Transverse colon (tissue), 4 donors: ENCODE measurements around the gene PTPRJ. TPM values are rescaled to one million over a fixed set of nuclear protein-coding genes. Genes with fewer than 3 reads are reported as not detected.
"Not testable (repeated sequence)": the region's sequence is repeated elsewhere in the genome, so short reads cannot be mapped to it uniquely, and the experiment has no call there.

ENCODE experiments used
- DNase-seq: peaks from one replicate; pipeline ENCODE4 v3.0.0-alpha.2; 2019
- H3K27ac ChIP-seq, 4 donors: fragments of 200-600 bp; sonication (generic); 2 replicates each; pipeline ENCODE4 v1.5.1; 2016 to 2018; ENCODE audit warnings: inconsistent platforms in 4 of 4
- H3K27me3 ChIP-seq: fragments of 200-600 bp; sonication (generic); 2 replicates; pipeline ENCODE4 v1.5.1; 2017; ENCODE audit warnings: inconsistent platforms
- H3K36me3 ChIP-seq, 4 donors: fragments of 200-600 bp; sonication (generic); 2 replicates each; pipeline ENCODE4 v1.5.1; 2017 to 2019; ENCODE audit warnings: inconsistent platforms in 4 of 4
- H3K4me1 ChIP-seq, 4 donors: fragments of 200-600 bp; sonication (generic); 2 replicates each; pipeline ENCODE4 v1.5.1; 2017 to 2020; ENCODE audit warnings: inconsistent platforms in 4 of 4
- H3K4me3 ChIP-seq, 4 donors: fragments of 200-600 bp; sonication (generic); 1 replicate in 1 of 4; 2 replicates in 3 of 4; pipeline versions ENCODE4 v1.5.1 to v1.6.1; 2017 to 2019; ENCODE audit warnings: inconsistent platforms in 4 of 4
- H3K9me3 ChIP-seq, 2 donors: fragments of 200-600 bp; sonication (generic); 2 replicates each; pipeline ENCODE4 v1.5.1; 2017 to 2019; ENCODE audit warnings: inconsistent platforms in 2 of 2
- CTCF ChIP-seq, 5 experiments: fragments of 200-600 bp in 3 of 5; fragments of 450-650 bp in 2 of 5; sonication (generic) in 3 of 5; IDR thresholded peaks; 1 replicate in 2 of 5; 2 replicates in 3 of 5; pipeline ENCODE4 v1.5.1; 2016 to 2017; ENCODE audit warnings: antibody characterized with exemption in 5 of 5, inconsistent platforms in 3 of 5, mild to moderate bottlenecking in 2 of 5, moderate library complexity in 1 of 5
- EP300 ChIP-seq: sonication (generic); formaldehyde crosslinking; IDR thresholded peaks from one replicate; pipeline ENCODE4 v1.6.1; 2017; ENCODE audit warnings: antibody characterized with exemption, low read depth
- POLR2A ChIP-seq: fragments of 450-650 bp; IDR thresholded peaks from one replicate; pipeline ENCODE4 v1.6.1; 2016; ENCODE audit warnings: antibody characterized with exemption, mild to moderate bottlenecking, moderate library complexity
- POLR2AphosphoS5 ChIP-seq, 3 donors: sonication (generic); formaldehyde crosslinking; IDR thresholded peaks; one replicate each; pipeline ENCODE4 v1.6.1; 2016; ENCODE audit warnings: antibody characterized with exemption in 3 of 3
- WGBS, 2 donors: methylation state at CpG; one replicate each; pipeline ENCODE4 v1.1.5; 2018; ENCODE audit warnings: low coverage in 1 of 2; 5-methylcytosine and 5-hydroxymethylcytosine counted together
- in situ Hi-C, 4 donors: fragments of 200-750 bp; cut with MboI; loops; one replicate each; pipeline versions ENCODE4 v1.15.0 to v1.15.1; 2017; ENCODE audit warnings: low sequenced_read_pairs in 3 of 4, low pct_ligation_motif_present in 1 of 4, low pct_unique_long_range_greater_than_20kb in 1 of 4
- intact Hi-C: fragments of 100-400 bp; cut with DNase I; formaldehyde crosslinking; loops from one replicate; pipeline ENCODE4 v1.15.1; 2023; ENCODE audit warnings: low total_unique reads
- total RNA-seq, 4 donors: library from RNA; depleted of rRNA; stranded (reverse); fragments of >200 nt; gene quantifications; one replicate each; pipeline ENCODE4 v1.1.0, GENCODE V29; 2016

Gene PTPRJ
- total RNA-seq, 4 donors from 2014 or later = 25.3 to 40.8 (median 31.7) TPM

DNA sequence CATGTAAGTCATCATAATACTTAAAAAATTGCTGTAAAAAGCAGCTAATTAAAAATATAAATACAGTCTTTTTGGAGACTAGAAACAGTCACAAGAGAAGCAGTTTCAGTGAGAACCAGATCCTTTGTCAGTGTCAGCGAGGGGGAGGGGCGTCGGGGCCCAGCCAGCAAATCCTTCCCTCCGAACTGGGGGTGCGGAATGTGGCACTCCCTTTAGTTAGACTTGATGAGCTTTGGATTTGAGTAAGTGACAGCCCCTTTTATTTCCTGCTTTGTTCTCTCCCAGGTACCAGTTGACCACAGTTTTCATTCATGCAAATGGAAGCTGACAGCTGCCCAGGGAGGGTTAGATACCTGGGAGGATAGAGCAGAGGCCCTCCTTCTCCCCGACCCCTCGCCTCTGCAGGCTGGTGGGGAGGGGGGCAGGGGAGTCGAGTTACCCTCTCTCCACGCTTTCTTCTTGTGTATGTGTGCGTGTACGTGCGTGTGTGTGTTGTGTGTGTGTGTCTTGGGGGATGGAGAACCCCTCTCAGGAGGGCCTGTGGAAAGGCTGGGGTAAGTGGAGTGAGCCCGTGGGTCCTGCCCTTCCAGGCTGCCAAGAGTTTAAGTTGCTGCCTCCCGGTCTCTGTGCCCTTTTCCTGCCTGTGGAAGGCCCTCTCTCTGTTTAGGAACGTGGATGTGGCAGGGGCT is 38.3 kb downstream of the PTPRJ start:
- no peaks in the 10 kb centered on the region for H3K36me3 ChIP-seq
- no peaks in the 10 kb centered on the region for H3K27me3 ChIP-seq
- in situ Hi-C loops = no loop called here
- no peak for DNase-seq
- TF ChIP-seq POLR2AphosphoS5 (IDR thresholded peaks at IDR 0.05) = no peak
- TF ChIP-seq CTCF (IDR thresholded peaks at IDR 0.05) = no peak
- no peak for TF ChIP-seq EP300
- TF ChIP-seq POLR2A = no peak
- intact Hi-C loops = no loop called here
- H3K9me3 ChIP-seq = no peaks in the 10 kb centered on the region
- H3K27ac ChIP-seq = peak overlapping the region in 3 of 4 donors; percentile 8 to 15 (median 13)
- peaks cover 4 to 51% (median 12%) of the 10 kb centered on the region in 4 donors for H3K4me1 ChIP-seq
- no peak overlapping the region for H3K4me3 ChIP-seq
- 69 to 75% methylated on average over 6 to 15 of the region's 15 CpGs for WGBS, 2 donors

GRCh38 chr11:48019217-48019584 is 38.8 kb downstream of the PTPRJ start:
- 63% methylated on average over 6 of the region's 6 CpGs; no CpG with 5 or more reads in 1 of the 2 donors for WGBS, 2 donors
- intact Hi-C loops = no loop called here
- H3K27ac ChIP-seq = peak overlapping the region in 3 of 4 donors; percentile 8 to 15 (median 13)
- H3K27me3 ChIP-seq = no peaks in the 10 kb centered on the region
- TF ChIP-seq POLR2A (no peak), EP300 (no peak), POLR2AphosphoS5 (IDR thresholded peaks at IDR 0.05) (no peak), CTCF (IDR thresholded peaks at IDR 0.05) (no peak)
- in situ Hi-C loops = no loop called here
- peaks cover 4 to 46% (median 11%) of the 10 kb centered on the region in 4 donors for H3K4me1 ChIP-seq
- no peak for DNase-seq
- no peaks in the 10 kb centered on the region for H3K36me3 ChIP-seq
- H3K9me3 ChIP-seq = no peaks in the 10 kb centered on the region
- no peak overlapping the region for H3K4me3 ChIP-seq

- Histone ChIP-seq H3K27ac (no peak overlapping the region), H3K9me3 (no peaks in the 10 kb centered on the region), H3K4me3 (no peak overlapping the region), H3K4me1 (peaks cover 4 to 46% (median 11%) of the 10 kb centered on the region in 4 donors), H3K27me3 (no peaks in the 10 kb centered on the region), H3K36me3 (no peaks in the 10 kb centered on the region)
- intact Hi-C loops (no loop called here), in situ Hi-C loops (no loop called here)
- WGBS, 2 donors = 72 to 86% methylated on average over 7 to 8 of the region's 8 CpGs
- no peak for DNase-seq
- TF ChIP-seq EP300 (no peak), CTCF (IDR thresholded peaks at IDR 0.05) (no peak), POLR2AphosphoS5 (IDR thresholded peaks at IDR 0.05) (no peak), POLR2A (no peak)
Observed at GRCh38 chr11:48019595-48019994, 39.2 kb downstream of the PTPRJ start.

DNA sequence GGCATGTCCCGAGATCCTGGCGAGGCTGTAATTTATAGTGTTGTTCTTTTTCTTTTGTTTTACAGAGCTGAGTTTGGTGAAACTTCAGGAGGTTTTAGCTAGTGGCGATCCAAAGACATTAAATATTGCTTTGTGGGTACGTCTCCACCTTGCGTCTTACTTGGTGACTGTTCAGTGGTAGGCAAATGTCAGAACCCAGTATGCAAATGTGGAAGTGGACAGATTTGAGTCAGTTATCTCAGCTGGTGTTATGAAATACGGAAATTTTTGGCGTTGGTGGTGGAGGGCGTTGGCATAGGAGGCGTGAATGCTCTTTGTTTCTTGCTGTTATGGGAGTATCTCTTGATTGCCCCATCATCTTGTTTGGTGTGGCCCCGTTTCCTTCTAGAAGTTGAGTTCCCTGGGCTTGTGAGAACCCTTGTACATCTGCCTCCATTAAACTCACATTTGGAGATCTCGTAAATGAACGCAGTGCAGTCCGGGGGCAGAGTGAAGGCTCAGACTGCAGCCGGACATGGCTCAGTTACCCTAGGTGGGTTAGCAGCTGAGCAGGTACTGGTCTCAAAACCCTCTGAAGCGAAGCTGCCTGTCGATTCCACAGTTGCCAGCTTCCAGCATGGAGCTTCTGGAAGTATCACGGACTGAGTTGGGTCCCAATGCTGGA is 39.9 kb downstream of the PTPRJ start:
- WGBS, 2 donors = 68 to 70% methylated on average over 7 to 17 of the region's 17 CpGs
- intact Hi-C loops (no loop called here), in situ Hi-C loops (no loop called here)
- TF ChIP-seq CTCF (IDR thresholded peaks at IDR 0.05) (no peak), POLR2AphosphoS5 (IDR thresholded peaks at IDR 0.05) (no peak), EP300 (no peak), POLR2A (no peak)
- no peaks in the 10 kb centered on the region for H3K36me3 ChIP-seq
- H3K27me3 ChIP-seq = no peaks in the 10 kb centered on the region
- H3K9me3 ChIP-seq = no peaks in the 10 kb centered on the region
- peak overlapping the region in 2 of 4 donors; percentile 35 to 46 for H3K27ac ChIP-seq
- peaks cover 4 to 46% (median 11%) of the 10 kb centered on the region in 4 donors for H3K4me1 ChIP-seq
- no peak overlapping the region for H3K4me3 ChIP-seq
- DNase-seq = peak; percentile 41

DNA sequence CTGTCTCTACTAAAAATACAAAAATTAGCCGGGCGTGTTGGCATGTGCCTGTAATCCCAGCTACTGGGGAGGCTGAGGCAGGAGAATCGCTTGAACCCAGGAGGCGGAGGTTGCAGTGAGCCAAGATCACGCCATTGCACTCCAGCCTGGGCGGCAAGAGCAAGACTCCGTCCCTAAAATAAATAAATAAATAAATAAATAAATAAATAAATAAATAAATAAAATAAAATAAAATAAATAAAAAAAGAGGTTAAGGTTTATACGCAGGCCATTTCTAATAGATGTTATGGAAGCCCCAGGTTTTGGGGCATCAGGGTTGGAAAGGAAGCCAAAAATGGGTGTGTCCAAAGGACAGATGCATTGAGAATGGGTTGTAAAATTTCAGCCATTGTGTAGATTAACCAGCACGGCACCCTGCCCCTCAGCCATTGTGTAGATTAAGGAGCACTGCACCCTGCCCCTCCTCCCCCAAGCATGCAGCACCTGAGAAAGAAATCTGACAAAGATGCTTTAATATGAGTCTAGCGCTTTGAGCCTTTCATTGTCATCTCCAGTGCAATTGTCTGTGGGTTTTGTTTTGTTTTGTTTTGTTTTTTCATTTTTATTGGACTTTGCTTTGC is 41.0 kb downstream of the PTPRJ start:
- H3K27ac ChIP-seq, H3K36me3 ChIP-seq, DNase-seq, H3K27me3 ChIP-seq, intact Hi-C loops, H3K4me3 ChIP-seq, in situ Hi-C loops, H3K9me3 ChIP-seq: not testable (repeated sequence)
- WGBS, 2 donors = 94% methylated on average over 9 to 10 of the region's 10 CpGs
- H3K4me1 ChIP-seq = peaks cover 4 to 41% (median 11%) of the 10 kb centered on the region in 4 donors
